Stomach (tissue), 4 donors: ENCODE data around the gene SLC37A1.
A peak's percentile ranks its signal among the peaks of the same experiment; 100 is the strongest.

Experiments
- CTCF ChIP-seq, 7 experiments: fragments of 450-650 bp in 4 of 7; fragments of 200-600 bp in 3 of 7; sonication (generic) in 3 of 7; IDR thresholded peaks; one replicate each; pipeline ENCODE4 v1.5.1; 2016 to 2019; ENCODE audit warnings: antibody characterized with exemption in 7 of 7, control low read depth in 2 of 7, mild to moderate bottlenecking in 1 of 7
- EP300 ChIP-seq: sonication (generic); formaldehyde crosslinking; IDR thresholded peaks from one replicate; pipeline ENCODE4 v1.6.1; 2017; ENCODE audit warnings: antibody characterized with exemption
- POLR2A ChIP-seq, 4 donors: fragments of 450-650 bp; IDR thresholded peaks; one replicate each; pipeline ENCODE4 v1.6.1; 2016; ENCODE audit warnings: antibody characterized with exemption in 4 of 4, control low read depth in 2 of 4, mild to moderate bottlenecking in 1 of 4, moderate library complexity in 1 of 4
- POLR2AphosphoS5 ChIP-seq, 3 donors: sonication (generic); formaldehyde crosslinking; IDR thresholded peaks; one replicate each; pipeline ENCODE4 v1.6.1; 2016; ENCODE audit warnings: antibody characterized with exemption in 3 of 3

DNA sequence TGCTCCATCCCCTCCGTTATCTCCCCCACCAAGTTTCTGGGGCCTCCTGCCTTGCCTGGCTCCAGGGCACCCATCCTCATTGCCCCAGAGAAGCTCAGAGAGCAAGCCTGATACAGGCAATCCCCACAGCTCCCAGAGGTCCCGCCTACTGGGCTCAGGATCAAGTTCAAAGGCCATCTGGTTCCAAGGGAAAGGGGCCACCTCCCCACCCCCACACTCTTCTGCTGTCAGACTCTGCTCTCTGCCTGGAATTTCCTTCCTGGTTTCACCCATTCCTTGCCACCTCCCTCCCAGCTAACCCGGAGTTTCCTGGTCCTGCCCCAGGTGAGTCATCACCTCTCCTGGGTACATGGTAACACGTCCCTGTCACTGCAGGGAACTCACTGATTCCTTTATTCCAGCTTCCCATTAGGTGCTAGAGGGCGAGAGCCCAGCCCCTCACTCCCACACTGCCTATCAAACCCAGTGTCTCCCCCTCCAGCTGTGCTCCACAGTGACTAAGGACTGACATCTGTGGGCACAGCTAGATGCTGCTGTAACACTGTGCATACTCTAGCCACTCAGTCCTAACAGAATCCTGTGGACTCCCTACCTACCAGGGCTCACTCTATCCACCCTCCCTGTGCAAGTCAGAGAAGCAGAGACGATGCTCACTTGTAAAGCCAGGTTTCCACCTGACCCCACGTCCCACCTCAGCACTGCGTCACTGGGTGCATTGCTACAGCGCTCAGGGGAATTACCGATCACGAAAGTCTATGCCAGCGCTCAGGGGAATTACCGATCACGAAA is 39.4 kb upstream of the SLC37A1 start:
- no peak for TF ChIP-seq CTCF (IDR thresholded peaks at IDR 0.05)
- TF ChIP-seq POLR2A (IDR thresholded peaks at IDR 0.05), result no peak
- TF ChIP-seq EP300, result no peak
- TF ChIP-seq POLR2AphosphoS5 (IDR thresholded peaks at IDR 0.05), result peak in 2 of 3 donors; percentile 74 to 89
